Caco-2 (cell line): Measurements from ENCODE around the gene TMEM174. TPM values are rescaled to one million over a fixed set of nuclear protein-coding genes. Genes with fewer than 3 reads are reported as not detected.

ENCODE experiments used
- BruUV-seq: library from RNA; stranded (reverse); fragments of 400-500 nt; replicated peaks from 2 replicates; lab custom pipeline; 2021; lab: Mats Ljungman, UMichigan
- CTCF ChIA-PET: fragments of 300-600 bp; sonication (Branson Sonifier 250); formaldehyde crosslinking; loops from one replicate; lab custom pipeline; 2022; ENCODE audit warnings: antibody characterized with exemption; lab: Charles Lee
- POLR2A ChIA-PET: fragments of 300-600 bp; sonication (Branson Sonifier 250); formaldehyde crosslinking; loops from one replicate; lab custom pipeline; 2022; ENCODE audit warnings: antibody characterized with exemption; lab: Charles Lee
- DNase-seq, 2 experiments: peaks; one replicate each; pipeline versions ENCODE4 v3.0.0 to v3.0.0-alpha.2; 2020 to 2022
- H3K27me3 ChIP-seq: replicated peaks from 2 replicates; pipeline ENCODE4 v1.6.0; 2011; ENCODE audit warnings: low read length; ENCODE audit not compliant: control insufficient read depth, insufficient read depth
- H3K36me3 ChIP-seq: 2 replicates; pipeline ENCODE4 v1.5.1; 2011; ENCODE audit warnings: low read length; ENCODE audit not compliant: control insufficient read depth, insufficient read depth
- H3K4me1 ChIP-seq: fragments of 250-450 bp; sonication (Bioruptor Pico); 2 replicates; pipeline ENCODE4 v1.5.1; 2020; ENCODE audit warnings: mild to moderate bottlenecking
- H3K4me3 ChIP-seq: 2 replicates; pipeline ENCODE4 v1.5.1; 2011; ENCODE audit warnings: low read depth, mild to moderate bottlenecking, control low read depth, low read length
- H3K9me3 ChIP-seq: fragments of 250-450 bp; sonication (Bioruptor Pico); 2 replicates; pipeline ENCODE4 v1.5.1; 2020; ENCODE audit warnings: mild to moderate bottlenecking, moderate library complexity
- H3K27ac Mint-ChIP-seq: one replicate; pipeline ENCODE4 v1.8.0; 2022; ENCODE audit warnings: mixed read lengths; ENCODE audit not compliant: unreplicated experiment
- H3K27me3 Mint-ChIP-seq: one replicate; pipeline ENCODE4 v1.8.0; 2022; ENCODE audit warnings: mixed read lengths; ENCODE audit not compliant: insufficient read depth, unreplicated experiment
- H3K36me3 Mint-ChIP-seq: one replicate; pipeline ENCODE4 v1.8.0; 2022; ENCODE audit warnings: mild to moderate bottlenecking, mixed read lengths; ENCODE audit not compliant: insufficient read depth, unreplicated experiment
- H3K4me1 Mint-ChIP-seq: one replicate; pipeline ENCODE4 v1.8.0; 2022; ENCODE audit warnings: low read depth, mixed read lengths; ENCODE audit not compliant: unreplicated experiment
- H3K4me3 Mint-ChIP-seq: one replicate; pipeline ENCODE4 v1.8.0; 2022; ENCODE audit warnings: mild to moderate bottlenecking, moderate library complexity, mixed read lengths; ENCODE audit not compliant: unreplicated experiment
- H3K9me3 Mint-ChIP-seq: one replicate; pipeline ENCODE4 v1.8.0; 2022; ENCODE audit warnings: mixed read lengths; ENCODE audit not compliant: unreplicated experiment
- CTCF ChIP-seq, 2 experiments: fragments of 200-600 bp in 1 of 2; IDR thresholded peaks; 1 replicate in 1 of 2; 2 replicates in 1 of 2; pipeline versions ENCODE4 v1.5.1 to v1.8.0; 2011 to 2022; ENCODE audit warnings: antibody characterized with exemption in 1 of 2, control low read depth in 1 of 2, inconsistent platforms in 1 of 2, low read depth in 1 of 2, low read length in 1 of 2, mild to moderate bottlenecking in 1 of 2, moderate library complexity in 1 of 2; ENCODE audit not compliant: insufficient read depth in 1 of 2, severe bottlenecking in 1 of 2, unreplicated experiment in 1 of 2
- intact Hi-C: fragments of 100-400 bp; cut with micrococcal nuclease; formaldehyde crosslinking; loops from one replicate; pipeline ENCODE4 v1.10.0; 2022; ENCODE audit not compliant: unreplicated experiment
- total RNA-seq: library from RNA; stranded (reverse); gene quantifications from 2 replicates; pipeline ENCODE4 v1.2.3, GENCODE V29; 2022

TMEM174 gene
- total RNA-seq, 1 experiment from 2014 or later: not detected

GRCh38 chr5:73221161-73221560 is 48.2 kb downstream of the TMEM174 start:
- no peaks in the 10 kb centered on the region for H3K36me3 ChIP-seq
- Mint-ChIP-seq H3K27ac (no peak overlapping the region), H3K4me1 (no peaks in the 10 kb centered on the region), H3K9me3 (no peaks in the 10 kb centered on the region), H3K27me3 (peaks cover 4% of the 10 kb centered on the region), H3K36me3 (no peaks in the 10 kb centered on the region), H3K4me3 (no peak overlapping the region)
- ChIA-PET CTCF (no interaction called here), POLR2A (no interaction called here)
- no TSS peak for BruUV-seq
- no peak for TF ChIP-seq CTCF (IDR thresholded peaks at IDR 0.05; ENCODE audit: insufficient read depth in 1 of 2, low read depth in 1 of 2, low read length in 1 of 2, severe bottlenecking in 1 of 2, unreplicated experiment in 1 of 2)
- intact Hi-C loops: no loop called here
- DNase-seq: no peak
- H3K9me3 ChIP-seq: no peaks in the 10 kb centered on the region
- H3K4me1 ChIP-seq: no peaks in the 10 kb centered on the region
- no peak overlapping the region for H3K4me3 ChIP-seq
- no peaks in the 10 kb centered on the region for H3K27me3 ChIP-seq

GRCh38 chr5:73221726-73222125 is 48.7 kb downstream of the TMEM174 start:
- no peaks in the 10 kb centered on the region for H3K36me3 Mint-ChIP-seq
- ChIA-PET POLR2A (no interaction called here), CTCF (no interaction called here)
- H3K27ac Mint-ChIP-seq: no peak overlapping the region
- peaks cover 4% of the 10 kb centered on the region for H3K27me3 Mint-ChIP-seq
- H3K4me1 ChIP-seq: no peaks in the 10 kb centered on the region
- no peaks in the 10 kb centered on the region for H3K27me3 ChIP-seq
- no TSS peak for BruUV-seq
- intact Hi-C loops: no loop called here
- H3K4me3 ChIP-seq: no peak overlapping the region
- no peak overlapping the region for H3K4me3 Mint-ChIP-seq
- no peaks in the 10 kb centered on the region for H3K36me3 ChIP-seq
- H3K9me3 ChIP-seq: no peaks in the 10 kb centered on the region
- no peak for TF ChIP-seq CTCF (IDR thresholded peaks at IDR 0.05; ENCODE audit: insufficient read depth in 1 of 2, low read depth in 1 of 2, low read length in 1 of 2, severe bottlenecking in 1 of 2, unreplicated experiment in 1 of 2)
- no peaks in the 10 kb centered on the region for H3K4me1 Mint-ChIP-seq
- no peak for DNase-seq
- H3K9me3 Mint-ChIP-seq: no peaks in the 10 kb centered on the region

- no peak overlapping the region for H3K27ac Mint-ChIP-seq
- H3K9me3 Mint-ChIP-seq: no peaks in the 10 kb centered on the region
- no peaks in the 10 kb centered on the region for H3K4me1 Mint-ChIP-seq
- H3K4me3 ChIP-seq: no peak overlapping the region
- no peaks in the 10 kb centered on the region for H3K4me1 ChIP-seq
- H3K36me3 Mint-ChIP-seq: no peaks in the 10 kb centered on the region
- no peak for TF ChIP-seq CTCF (IDR thresholded peaks at IDR 0.05; ENCODE audit: insufficient read depth in 1 of 2, low read depth in 1 of 2, low read length in 1 of 2, severe bottlenecking in 1 of 2, unreplicated experiment in 1 of 2)
- BruUV-seq: no TSS peak
- no peaks in the 10 kb centered on the region for H3K27me3 ChIP-seq
- DNase-seq: no peak
- no peaks in the 10 kb centered on the region for H3K9me3 ChIP-seq
- H3K36me3 ChIP-seq: no peaks in the 10 kb centered on the region
- peaks cover 4% of the 10 kb centered on the region for H3K27me3 Mint-ChIP-seq
- intact Hi-C loops: no loop called here
- CTCF ChIA-PET: no interaction called here
- H3K4me3 Mint-ChIP-seq: no peak overlapping the region
- POLR2A ChIA-PET: no interaction called here
Measured at GRCh38 chr5:73222173-73222572, 49.2 kb downstream of the TMEM174 start.

Other genes with a start within 250 kb of the TMEM174 start
- gene FCHO2, start 217.2 kb upstream of the TMEM174 start, total RNA-seq: 20.6 and 22.9 TPM in 2 replicates
- 0.86 and 1.2 TPM in 2 replicates for gene TMEM171, start 52.6 kb upstream of the TMEM174 start, total RNA-seq